IgD-negative memory B cell (primary cell): ENCODE measurements around the gene WDR41. TPM values are rescaled to one million over a fixed set of nuclear protein-coding genes. Genes with fewer than 3 reads are reported as not detected.
"Not testable (repeated sequence)": the region's sequence is repeated elsewhere in the genome, so short reads cannot be mapped to it uniquely, and the experiment has no call there.

Experiments
- H3K27ac Mint-ChIP-seq, 3 donors: one replicate each; pipeline ENCODE4 v1.8.0; 2020 to 2022; ENCODE audit warnings: mild to moderate bottlenecking in 3 of 3, mixed read lengths in 3 of 3, moderate library complexity in 1 of 3
- H3K27me3 Mint-ChIP-seq: one replicate; pipeline ENCODE4 v1.8.0; 2021; ENCODE audit warnings: mixed read lengths
- H3K36me3 Mint-ChIP-seq: one replicate; pipeline ENCODE4 v1.8.0; 2020; ENCODE audit warnings: mild to moderate bottlenecking, mixed read lengths
- H3K4me1 Mint-ChIP-seq, 3 donors: one replicate each; pipeline ENCODE4 v1.8.0; 2020 to 2022; ENCODE audit warnings: mixed read lengths in 3 of 3, mild to moderate bottlenecking in 1 of 3
- H3K4me3 Mint-ChIP-seq, 4 donors: one replicate each; pipeline ENCODE4 v1.8.0; 2020 to 2022; ENCODE audit warnings: mild to moderate bottlenecking in 4 of 4, mixed read lengths in 4 of 4, moderate library complexity in 3 of 4
- H3K9me3 Mint-ChIP-seq, 3 donors: one replicate each; pipeline ENCODE4 v1.8.0; 2020 to 2021; ENCODE audit warnings: mixed read lengths in 3 of 3, mild to moderate bottlenecking in 1 of 3
- polyA plus RNA-seq: library from polyadenylated mRNA; unstranded; fragments of 300-500 nt; fragmentation: Illumina TruSeq; gene quantifications from one replicate; pipeline ENCODE4 v1.2.3, GENCODE V29; 2021

Gene WDR41, protein sequence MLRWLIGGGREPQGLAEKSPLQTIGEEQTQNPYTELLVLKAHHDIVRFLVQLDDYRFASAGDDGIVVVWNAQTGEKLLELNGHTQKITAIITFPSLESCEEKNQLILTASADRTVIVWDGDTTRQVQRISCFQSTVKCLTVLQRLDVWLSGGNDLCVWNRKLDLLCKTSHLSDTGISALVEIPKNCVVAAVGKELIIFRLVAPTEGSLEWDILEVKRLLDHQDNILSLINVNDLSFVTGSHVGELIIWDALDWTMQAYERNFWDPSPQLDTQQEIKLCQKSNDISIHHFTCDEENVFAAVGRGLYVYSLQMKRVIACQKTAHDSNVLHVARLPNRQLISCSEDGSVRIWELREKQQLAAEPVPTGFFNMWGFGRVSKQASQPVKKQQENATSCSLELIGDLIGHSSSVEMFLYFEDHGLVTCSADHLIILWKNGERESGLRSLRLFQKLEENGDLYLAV
- 24.3 TPM for polyA plus RNA-seq

DNA sequence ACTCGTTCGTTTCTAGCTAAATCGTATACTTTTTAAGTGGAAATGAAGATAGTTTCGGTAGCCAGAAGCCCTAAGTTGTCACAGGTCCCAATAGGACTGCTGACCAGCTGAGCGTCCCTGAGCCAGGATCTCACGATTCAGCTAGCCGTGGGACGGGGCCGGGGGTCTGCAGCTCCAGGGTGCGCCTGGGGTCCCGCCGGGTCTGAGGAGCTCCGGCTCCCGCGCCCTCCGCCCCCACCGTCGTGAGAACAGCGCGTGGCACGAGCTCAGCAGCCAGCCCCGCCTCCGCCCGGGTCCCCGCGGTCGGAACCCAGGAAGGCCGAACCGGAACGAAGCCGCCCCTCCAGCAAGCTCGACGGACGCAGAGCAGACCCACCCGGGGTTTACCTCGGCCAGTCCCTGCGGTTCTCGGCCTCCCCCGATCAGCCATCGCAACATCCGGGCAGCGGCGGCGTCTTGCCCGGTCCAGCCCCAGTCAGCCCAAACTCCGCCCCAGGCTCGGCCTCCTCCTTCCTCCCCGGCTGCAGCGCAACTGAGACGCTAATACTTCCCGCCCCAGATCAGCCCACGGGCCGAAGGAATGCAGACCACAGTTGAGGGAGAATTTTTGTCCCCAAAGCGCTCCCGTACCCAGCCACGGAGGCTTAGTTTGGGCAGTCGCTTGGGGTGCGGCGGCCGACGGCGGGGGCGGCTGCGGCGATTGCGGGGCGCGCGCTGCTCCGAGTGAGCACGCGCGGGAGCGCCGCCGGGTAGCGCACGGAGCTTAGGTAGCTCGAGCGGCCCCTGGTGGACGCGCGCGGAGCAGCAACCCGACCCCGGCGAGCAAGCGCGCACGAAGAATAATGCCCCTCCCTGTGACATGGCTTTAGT, at the start of gene WDR41:
WDR41 (minus strand) TSS at position 534 of the 870 bp plus-strand sequence; CDS start at position 438, 96 bp downstream.
- Mint-ChIP-seq H3K4me1 (peaks cover 23 to 33% (median 31%) of the 10 kb centered on the region in 3 donors), H3K9me3 (peaks cover 0 to 1% (median 0%) of the 10 kb centered on the region in 3 donors), H3K27ac (peak within 1 kb of the TSS; percentile 37 to 97 (median 94)), H3K4me3 (peak within 1 kb of the TSS; percentile 89 to 99 (median 96)), H3K27me3 (peaks cover 2% of the 10 kb centered on the region), H3K36me3 (peaks cover 3% of the 10 kb centered on the region)

DNA sequence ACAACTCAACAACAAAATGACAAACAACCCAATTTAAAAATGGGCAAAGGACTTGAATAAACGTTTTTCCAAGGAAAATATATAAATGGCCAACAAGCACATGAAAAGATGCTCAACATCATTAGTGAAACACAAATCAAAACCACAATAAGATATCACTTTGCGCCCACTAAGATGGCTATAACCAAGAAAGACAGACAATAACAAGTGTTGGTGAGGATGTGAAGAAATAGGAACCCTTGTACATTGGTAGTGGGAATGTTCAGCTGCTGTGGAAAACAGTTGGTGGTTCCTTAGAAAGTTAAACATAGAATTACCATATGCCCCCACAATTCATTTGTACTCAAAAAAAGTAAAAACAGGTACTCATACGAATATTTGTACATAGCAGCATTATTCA, 39.2 kb upstream of the WDR41 start:
- no peak overlapping the region for H3K27ac Mint-ChIP-seq
- peaks cover 4% of the 10 kb centered on the region for H3K27me3 Mint-ChIP-seq
- no peaks in the 10 kb centered on the region for H3K4me1 Mint-ChIP-seq
- H3K4me3 Mint-ChIP-seq: no peak overlapping the region
- H3K36me3 Mint-ChIP-seq: peaks cover 5% of the 10 kb centered on the region
- peaks cover 0 to 7% (median 0%) of the 10 kb centered on the region in 3 donors for H3K9me3 Mint-ChIP-seq

DNA sequence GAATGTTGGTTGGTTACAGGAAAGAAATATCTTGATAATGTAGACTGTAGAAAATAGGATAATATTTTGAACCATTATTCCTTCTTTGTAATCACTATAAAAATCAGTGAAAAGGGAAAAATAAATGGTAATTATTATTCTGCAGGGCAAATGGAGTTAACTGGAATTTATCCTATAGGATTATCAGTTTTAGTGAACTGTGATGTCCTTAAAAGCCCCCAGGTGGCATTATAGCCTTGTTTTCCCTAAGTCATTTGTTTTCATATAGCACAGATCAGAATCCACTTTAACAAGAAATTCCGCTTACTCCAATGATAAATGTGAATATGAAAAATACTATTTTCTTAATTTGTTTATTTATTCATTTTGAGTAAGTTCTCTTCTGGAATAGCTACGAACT, 26.2 kb upstream of the WDR41 start:
- H3K4me3 Mint-ChIP-seq: no peak overlapping the region
- H3K9me3 Mint-ChIP-seq: no peaks in the 10 kb centered on the region
- no peaks in the 10 kb centered on the region for H3K36me3 Mint-ChIP-seq
- no peak overlapping the region for H3K27ac Mint-ChIP-seq
- H3K27me3 Mint-ChIP-seq: peaks cover 12% of the 10 kb centered on the region
- peaks cover 0 to 2% (median 0%) of the 10 kb centered on the region in 3 donors for H3K4me1 Mint-ChIP-seq

DNA sequence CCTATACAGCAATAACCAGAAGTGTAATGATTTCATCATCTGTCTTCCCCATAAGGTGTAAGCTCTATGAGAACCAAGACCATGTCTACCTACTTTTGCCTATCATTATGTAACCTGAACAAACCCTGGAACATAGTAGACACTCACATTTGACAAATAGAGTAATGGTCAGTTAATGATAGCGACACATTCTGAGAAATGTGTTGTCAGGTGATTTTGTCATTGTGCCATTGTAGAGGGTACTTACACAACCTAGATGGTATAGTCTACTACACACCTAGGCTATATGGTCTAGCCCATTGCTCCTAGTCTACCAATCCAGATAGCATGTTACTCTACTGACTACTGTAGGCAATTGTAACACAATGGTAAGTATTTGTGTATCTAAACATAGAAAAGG, 22.3 kb upstream of the WDR41 start:
- H3K36me3 Mint-ChIP-seq: no peaks in the 10 kb centered on the region
- H3K27ac Mint-ChIP-seq: no peak overlapping the region
- peaks cover 3% of the 10 kb centered on the region for H3K27me3 Mint-ChIP-seq
- peaks cover 0 to 1% (median 0%) of the 10 kb centered on the region in 3 donors for H3K4me1 Mint-ChIP-seq
- H3K4me3 Mint-ChIP-seq: no peak overlapping the region
- H3K9me3 Mint-ChIP-seq: peaks cover 0 to 3% (median 0%) of the 10 kb centered on the region in 3 donors

DNA sequence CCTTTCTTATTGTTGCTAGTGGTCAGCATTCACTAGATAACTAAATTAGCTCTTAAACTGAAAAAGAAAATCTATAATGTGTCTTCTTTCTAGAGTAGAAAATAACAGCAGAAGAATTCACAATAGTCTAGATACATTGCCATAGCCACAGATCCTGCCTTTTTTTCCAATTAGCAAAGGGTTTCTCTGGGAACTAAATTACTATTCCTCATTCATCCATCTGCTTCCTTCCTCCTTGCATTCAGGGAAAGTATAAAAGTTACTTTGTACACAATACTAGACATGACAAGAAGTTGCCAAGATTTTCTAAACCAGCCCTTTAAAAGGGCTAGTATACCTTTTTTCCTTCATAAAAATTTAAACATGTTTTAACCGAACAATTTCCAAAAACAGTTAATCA, 21.2 kb upstream of the WDR41 start:
- H3K4me1 Mint-ChIP-seq: peaks cover 0 to 1% (median 0%) of the 10 kb centered on the region in 3 donors
- no peak overlapping the region for H3K27ac Mint-ChIP-seq
- peaks cover 3% of the 10 kb centered on the region for H3K27me3 Mint-ChIP-seq
- H3K36me3 Mint-ChIP-seq: no peaks in the 10 kb centered on the region
- H3K4me3 Mint-ChIP-seq: no peak overlapping the region
- peaks cover 0 to 3% (median 2%) of the 10 kb centered on the region in 3 donors for H3K9me3 Mint-ChIP-seq

DNA sequence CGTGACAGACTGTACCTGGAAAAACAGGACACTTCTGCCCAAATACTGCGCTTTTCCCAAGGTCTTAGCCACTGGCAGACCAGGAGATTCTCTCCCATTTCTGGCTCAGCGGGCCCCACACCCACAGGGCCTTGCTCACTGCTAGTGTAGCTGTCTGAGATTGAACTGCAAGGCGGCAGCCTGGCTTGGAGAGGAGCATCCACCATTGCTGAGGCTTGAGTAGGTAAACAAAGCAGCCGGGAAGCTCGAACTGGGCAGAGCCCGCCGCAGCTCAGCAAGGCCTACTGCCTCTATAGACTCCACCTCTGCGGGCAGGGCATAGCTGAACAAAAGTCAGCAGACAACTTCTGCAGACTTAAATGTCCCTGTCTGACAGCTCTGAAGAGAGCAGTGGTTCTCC, 9.0 kb upstream of the WDR41 start:
- H3K36me3 Mint-ChIP-seq, H3K4me3 Mint-ChIP-seq, H3K4me1 Mint-ChIP-seq, H3K27ac Mint-ChIP-seq: not testable (repeated sequence)
- Mint-ChIP-seq H3K9me3 (peaks cover 4 to 23% (median 17%) of the 10 kb centered on the region in 3 donors), H3K27me3 (peaks cover 17% of the 10 kb centered on the region)

DNA sequence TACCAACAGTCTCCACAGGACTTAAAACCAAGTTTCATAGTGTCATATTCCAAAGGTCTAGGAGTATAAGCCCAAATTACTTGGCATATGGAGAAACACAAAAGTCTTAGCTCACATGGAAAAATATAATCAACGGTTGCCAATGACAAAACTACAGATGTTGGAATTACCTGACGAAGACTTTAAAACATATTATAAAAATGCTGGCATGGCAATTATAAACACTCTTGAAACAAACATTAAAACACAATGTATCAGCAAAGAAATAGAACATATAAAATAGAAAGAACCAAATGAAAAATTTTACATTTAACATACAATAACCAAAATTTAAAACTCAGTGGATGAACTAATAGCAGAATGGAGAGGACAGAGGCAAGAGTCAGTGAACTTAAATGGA, 7.9 kb upstream of the WDR41 start:
- H3K27me3 Mint-ChIP-seq: peaks cover 16% of the 10 kb centered on the region
- peaks cover 4 to 23% (median 14%) of the 10 kb centered on the region in 3 donors for H3K9me3 Mint-ChIP-seq
- no peak overlapping the region for H3K4me3 Mint-ChIP-seq
- peaks cover 6 to 11% (median 8%) of the 10 kb centered on the region in 3 donors for H3K4me1 Mint-ChIP-seq
- peaks cover 4% of the 10 kb centered on the region for H3K36me3 Mint-ChIP-seq
- no peak overlapping the region for H3K27ac Mint-ChIP-seq

DNA sequence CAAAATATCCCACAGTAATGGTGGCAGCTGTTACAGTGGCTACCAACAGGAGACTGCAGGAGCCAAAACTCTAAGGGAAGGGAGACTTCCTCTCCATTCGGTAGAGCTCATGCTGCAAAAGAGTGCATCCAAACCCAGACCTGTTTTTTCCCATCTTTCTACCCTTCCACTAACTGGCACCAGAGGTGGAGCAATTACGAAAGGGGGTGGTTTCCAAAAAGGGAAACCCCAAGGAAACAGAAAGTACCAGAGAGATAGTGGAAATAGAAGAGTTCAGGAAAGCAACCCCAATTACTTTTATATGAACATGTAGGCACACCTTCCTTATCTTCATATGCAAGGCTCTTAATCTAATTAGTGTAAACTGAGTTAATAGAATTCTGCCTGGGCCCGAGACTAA, 7.3 kb upstream of the WDR41 start:
- peaks cover 4% of the 10 kb centered on the region for H3K36me3 Mint-ChIP-seq
- H3K4me1 Mint-ChIP-seq: peaks cover 11 to 16% (median 13%) of the 10 kb centered on the region in 3 donors
- peaks cover 15% of the 10 kb centered on the region for H3K27me3 Mint-ChIP-seq
- no peak overlapping the region for H3K27ac Mint-ChIP-seq
- no peak overlapping the region for H3K4me3 Mint-ChIP-seq
- peaks cover 4 to 23% (median 14%) of the 10 kb centered on the region in 3 donors for H3K9me3 Mint-ChIP-seq

DNA sequence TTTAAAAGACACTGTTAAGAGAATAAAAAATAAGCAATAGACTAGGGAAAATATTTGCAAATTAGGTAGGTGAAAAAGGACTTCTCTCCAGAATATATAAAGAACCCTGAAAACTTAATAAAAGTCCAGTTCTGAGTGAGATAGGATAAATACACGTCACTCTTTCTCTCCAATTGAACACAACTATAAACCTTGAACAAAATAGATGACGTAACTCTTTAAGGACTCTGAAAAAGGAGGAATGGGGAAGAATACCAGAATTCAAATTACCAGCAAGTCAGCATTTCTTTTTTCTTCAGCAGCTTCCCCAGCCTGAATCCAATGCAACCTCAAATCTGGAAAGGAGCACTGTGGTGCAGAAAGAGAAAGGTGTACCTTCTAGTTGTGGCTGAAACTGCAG, 6.8 kb upstream of the WDR41 start:
- Mint-ChIP-seq H3K36me3 (peaks cover 4% of the 10 kb centered on the region), H3K4me1 (peaks cover 11 to 16% (median 14%) of the 10 kb centered on the region in 3 donors), H3K4me3 (no peak overlapping the region), H3K27me3 (peaks cover 15% of the 10 kb centered on the region), H3K27ac (no peak overlapping the region), H3K9me3 (peaks cover 4 to 23% (median 14%) of the 10 kb centered on the region in 3 donors)

DNA sequence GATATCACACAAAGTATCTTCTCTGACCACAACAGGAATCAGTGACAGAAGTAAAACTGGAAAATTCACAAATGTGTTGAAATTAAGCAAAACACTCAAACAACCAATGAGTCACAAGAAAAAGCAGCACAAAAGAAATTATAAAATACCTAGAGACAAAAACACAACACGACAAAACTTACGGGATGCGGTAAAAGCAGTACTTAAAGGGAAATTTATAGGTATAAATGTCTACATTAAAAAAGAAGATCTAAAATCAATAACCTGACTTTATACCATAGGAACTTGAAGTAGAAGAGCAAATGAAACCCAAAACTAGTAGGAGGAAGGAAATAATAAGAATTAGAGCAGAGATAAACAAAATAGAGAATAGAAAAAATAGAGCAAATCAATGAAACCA, 2.8 kb upstream of the WDR41 start:
- Mint-ChIP-seq H3K4me3 (peak overlapping the region; percentile 15 to 90 (median 32)), H3K27me3 (peaks cover 2% of the 10 kb centered on the region), H3K9me3 (peaks cover 0 to 4% (median under 1%) of the 10 kb centered on the region in 3 donors), H3K36me3 (peaks cover under 1% of the 10 kb centered on the region), H3K27ac (peak overlapping the region; percentile 18 to 74 (median 25)), H3K4me1 (peaks cover 20 to 26% (median 23%) of the 10 kb centered on the region in 3 donors)

DNA sequence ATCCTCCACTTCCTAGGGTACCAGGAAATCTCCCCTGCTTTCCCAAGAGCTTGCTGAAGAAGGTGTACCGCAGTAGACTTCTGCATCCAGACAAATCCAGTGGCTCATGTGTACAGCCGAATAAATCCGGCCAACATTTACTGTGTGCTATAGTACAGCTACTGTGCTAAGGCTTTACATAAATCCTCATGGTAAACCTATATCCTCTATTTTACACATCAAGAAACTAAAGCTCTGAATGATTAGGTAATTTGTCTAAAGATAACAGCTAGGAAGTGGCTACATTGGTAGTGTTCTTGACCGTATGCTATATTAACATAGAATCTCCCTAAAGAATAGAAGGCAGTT, 511 bp upstream of the WDR41 start:
- H3K27ac Mint-ChIP-seq: peak overlapping the region; percentile 22 to 97 (median 50)
- peaks cover 0 to 4% (median 0%) of the 10 kb centered on the region in 3 donors for H3K9me3 Mint-ChIP-seq
- H3K36me3 Mint-ChIP-seq: peaks cover 3% of the 10 kb centered on the region
- H3K4me3 Mint-ChIP-seq: peak overlapping the region; percentile 89 to 99 (median 96)
- peaks cover 24 to 31% (median 29%) of the 10 kb centered on the region in 3 donors for H3K4me1 Mint-ChIP-seq
- H3K27me3 Mint-ChIP-seq: peaks cover 2% of the 10 kb centered on the region

DNA sequence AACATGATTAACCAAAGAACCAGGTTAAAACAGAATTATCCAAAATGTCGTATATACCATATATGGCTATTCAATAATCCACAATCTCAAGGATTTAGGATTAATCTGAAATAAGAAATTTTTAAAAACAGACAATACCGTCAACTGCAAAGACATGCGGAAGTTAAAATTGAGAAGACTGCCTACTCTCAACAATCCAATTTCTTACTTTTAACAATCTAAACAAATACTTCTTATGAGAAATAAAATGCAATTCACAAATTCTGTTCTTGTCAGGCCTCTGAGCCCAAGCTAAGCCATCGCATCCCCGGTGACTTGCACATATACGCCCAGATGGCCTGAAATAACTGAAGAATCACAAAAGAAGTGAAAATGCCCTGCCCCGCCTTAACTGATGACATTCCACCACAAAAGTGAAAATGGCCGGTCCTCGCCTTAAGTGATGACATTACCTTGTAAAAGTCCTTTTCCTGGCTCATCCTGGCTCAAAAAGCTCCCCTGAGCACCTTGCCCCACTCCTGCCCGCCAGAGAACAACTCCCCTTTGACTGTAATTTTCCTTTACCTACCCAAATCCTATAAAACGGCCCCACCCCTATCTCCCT, 1.3 kb downstream of the WDR41 start:
- not testable (repeated sequence) for H3K36me3 Mint-ChIP-seq, H3K9me3 Mint-ChIP-seq, H3K27me3 Mint-ChIP-seq
- peak overlapping the region; percentile 37 to 97 (median 94) for H3K27ac Mint-ChIP-seq
- peak overlapping the region; percentile 89 to 99 (median 96) for H3K4me3 Mint-ChIP-seq
- peaks cover 23 to 31% (median 31%) of the 10 kb centered on the region in 3 donors for H3K4me1 Mint-ChIP-seq

DNA sequence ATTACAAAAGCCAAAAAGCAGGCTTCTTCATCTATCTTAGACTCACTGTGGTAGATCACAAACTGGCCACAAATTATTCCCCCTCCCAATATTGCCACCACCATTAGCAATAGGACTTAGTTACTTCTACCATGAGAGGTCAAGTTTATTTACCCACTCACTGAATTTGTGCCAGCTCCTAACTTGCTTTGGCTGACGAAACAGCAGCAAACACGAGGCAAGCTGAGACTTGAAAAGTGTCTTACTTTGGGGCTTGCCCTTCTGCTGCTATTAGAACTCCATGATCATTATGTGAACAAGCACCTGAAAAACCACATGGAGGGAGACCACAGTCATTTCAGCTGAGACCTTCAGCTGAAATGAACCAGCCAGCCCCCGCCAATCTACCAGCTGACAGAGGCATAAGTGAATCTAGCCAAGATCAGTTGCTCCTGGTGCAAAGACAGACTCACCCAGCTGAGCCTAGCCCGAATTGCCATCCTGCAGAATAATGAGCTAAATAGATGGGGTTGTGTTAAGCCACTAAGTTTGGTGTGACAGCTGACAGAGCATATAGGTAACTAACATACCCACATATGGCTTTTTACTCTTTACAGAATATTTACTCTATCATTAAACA, 5.7 kb downstream of the WDR41 start:
- no peak overlapping the region for H3K27ac Mint-ChIP-seq

DNA sequence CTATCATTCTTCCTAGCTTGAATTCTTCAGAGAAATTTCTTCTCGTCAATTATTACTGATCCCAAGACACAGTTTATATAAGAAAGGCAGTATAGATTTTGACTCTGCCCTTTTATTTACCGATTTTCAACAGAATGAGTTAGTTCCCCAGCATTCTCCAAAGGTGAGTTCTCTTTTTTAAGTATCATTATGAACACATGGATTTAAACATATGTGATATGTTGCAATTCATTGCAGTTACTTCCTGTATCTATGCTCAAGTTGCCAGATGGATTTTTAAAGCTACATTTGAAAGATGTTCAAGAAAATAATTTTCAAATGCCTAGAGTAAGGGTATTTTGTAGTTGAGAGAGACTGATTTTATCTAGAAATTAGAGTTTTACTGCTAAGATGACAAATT, 8.4 kb downstream of the WDR41 start:
- Mint-ChIP-seq H3K36me3 (peaks cover 10% of the 10 kb centered on the region), H3K4me1 (peaks cover 3 to 17% (median 4%) of the 10 kb centered on the region in 3 donors), H3K4me3 (no peak overlapping the region), H3K9me3 (no peaks in the 10 kb centered on the region), H3K27me3 (no peaks in the 10 kb centered on the region), H3K27ac (no peak overlapping the region)

More for the DNA sequence above, 5.7 kb downstream of the WDR41 start:
- no peak overlapping the region for H3K4me3 Mint-ChIP-seq
- H3K9me3 Mint-ChIP-seq: no peaks in the 10 kb centered on the region
- H3K4me1 Mint-ChIP-seq: peaks cover 11 to 27% (median 17%) of the 10 kb centered on the region in 3 donors
- peaks cover 7% of the 10 kb centered on the region for H3K36me3 Mint-ChIP-seq
- H3K27me3 Mint-ChIP-seq: no peaks in the 10 kb centered on the region
